SW 1271 (cell line): ENCODE data around the gene DERA.
"Not testable (repeated sequence)": the region's sequence is repeated elsewhere in the genome, so short reads cannot be mapped to it uniquely, and the experiment has no call there.

Experiments used
- DNase-seq, 2 experiments: peaks; one replicate each; lab custom pipeline; 2025; lab: John Stamatoyannopoulos, UW

Gene DERA

DNA sequence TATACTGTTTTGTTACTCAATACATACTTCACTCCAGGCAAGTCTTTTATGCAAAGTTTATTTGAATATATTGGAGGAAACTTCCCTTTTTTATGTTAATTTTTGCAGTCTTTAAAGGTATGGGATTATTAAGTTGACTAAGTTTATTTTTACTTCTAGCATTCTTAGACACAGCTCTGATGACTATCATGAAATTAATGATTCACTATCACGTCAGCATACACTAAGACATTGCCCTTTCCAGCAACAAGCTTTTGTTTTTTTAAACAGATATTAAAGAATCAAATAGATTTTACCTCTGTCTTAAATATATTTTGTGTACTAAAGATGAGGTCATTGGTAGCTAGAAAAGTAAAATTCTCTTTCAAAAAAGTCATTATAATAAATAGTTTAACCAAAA, 52.1 kb downstream of the DERA start:
- no peak for DNase-seq

DNA sequence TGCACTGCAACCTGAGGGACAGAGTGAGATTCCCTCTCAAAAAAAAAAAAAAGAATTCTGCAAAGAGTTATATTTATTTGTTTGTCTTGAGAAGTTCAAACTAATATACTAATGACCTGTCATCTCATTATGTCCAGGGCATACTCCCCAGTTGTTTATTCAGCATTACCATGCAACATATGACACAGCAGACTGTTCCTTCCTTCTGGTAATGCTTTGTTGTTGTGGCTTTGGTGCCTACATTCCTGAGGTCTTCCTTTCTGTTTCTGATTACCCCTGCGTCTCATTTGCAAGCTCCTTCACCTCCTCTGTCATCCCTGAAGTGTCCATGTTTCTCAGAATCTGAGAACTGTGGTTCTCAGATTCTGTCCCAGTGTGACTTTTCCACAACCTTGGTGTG, 55.3 kb downstream of the DERA start:
- DNase-seq, result no peak

DNA sequence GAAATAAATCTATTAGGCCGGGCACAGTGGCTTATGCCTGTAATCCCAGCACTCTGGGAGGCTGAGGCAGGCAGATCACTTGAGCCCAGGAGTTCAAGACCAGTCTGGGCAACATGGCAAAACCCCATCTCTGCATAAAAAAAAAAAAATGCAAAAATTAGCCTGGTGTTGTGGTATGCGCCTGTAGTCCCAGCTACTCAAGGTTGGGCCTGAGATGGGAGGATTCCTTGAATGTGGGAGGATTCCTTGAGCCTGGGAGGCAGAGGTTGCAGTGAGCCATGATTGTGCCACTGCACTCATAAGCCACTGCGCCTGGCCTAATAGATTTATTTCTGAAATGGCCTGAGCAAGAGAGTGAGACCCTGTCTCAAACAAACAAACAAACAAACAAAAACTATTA, 55.9 kb downstream of the DERA start:
- not testable (repeated sequence) for DNase-seq

DNA sequence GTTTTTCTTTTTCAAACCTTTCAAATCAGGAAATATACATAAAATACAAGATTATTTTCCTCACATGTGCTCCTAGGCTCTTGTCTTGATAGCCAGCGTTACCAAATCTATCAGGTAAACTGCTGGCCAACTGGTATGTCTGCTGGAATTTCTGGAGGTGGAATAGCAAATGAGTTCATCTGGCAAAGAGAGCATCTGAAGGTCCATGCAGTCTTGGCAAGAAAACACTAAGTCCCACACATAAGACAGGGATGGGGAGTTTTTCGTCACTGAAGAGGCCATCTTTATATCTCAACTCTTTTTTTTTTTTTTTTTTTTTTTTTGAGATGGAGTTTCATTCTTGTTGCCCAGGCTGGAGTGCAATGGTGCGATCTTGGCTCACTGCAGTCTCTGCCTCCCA, 60.1 kb downstream of the DERA start:
- DNase-seq, result no peak

DNA sequence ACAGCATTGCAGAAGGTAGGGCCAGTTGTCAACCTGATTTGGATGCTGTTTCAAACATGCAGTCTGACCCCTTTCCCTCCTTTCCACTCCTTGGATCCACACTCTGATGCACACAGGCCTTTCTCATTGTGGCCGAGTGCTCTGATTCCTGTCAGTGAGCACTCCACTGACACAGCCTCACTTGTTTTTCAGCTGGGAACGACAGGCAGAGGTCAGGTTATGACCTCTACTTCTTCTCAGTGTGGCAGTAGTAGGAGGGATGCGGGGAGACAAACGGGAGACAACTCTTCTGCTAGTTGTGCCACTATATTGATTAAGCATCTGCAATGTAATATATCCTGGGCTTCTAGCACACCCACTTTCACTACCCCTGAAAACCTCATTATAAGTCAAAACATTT, 61.8 kb downstream of the DERA start:
- DNase-seq, result no peak

DNA sequence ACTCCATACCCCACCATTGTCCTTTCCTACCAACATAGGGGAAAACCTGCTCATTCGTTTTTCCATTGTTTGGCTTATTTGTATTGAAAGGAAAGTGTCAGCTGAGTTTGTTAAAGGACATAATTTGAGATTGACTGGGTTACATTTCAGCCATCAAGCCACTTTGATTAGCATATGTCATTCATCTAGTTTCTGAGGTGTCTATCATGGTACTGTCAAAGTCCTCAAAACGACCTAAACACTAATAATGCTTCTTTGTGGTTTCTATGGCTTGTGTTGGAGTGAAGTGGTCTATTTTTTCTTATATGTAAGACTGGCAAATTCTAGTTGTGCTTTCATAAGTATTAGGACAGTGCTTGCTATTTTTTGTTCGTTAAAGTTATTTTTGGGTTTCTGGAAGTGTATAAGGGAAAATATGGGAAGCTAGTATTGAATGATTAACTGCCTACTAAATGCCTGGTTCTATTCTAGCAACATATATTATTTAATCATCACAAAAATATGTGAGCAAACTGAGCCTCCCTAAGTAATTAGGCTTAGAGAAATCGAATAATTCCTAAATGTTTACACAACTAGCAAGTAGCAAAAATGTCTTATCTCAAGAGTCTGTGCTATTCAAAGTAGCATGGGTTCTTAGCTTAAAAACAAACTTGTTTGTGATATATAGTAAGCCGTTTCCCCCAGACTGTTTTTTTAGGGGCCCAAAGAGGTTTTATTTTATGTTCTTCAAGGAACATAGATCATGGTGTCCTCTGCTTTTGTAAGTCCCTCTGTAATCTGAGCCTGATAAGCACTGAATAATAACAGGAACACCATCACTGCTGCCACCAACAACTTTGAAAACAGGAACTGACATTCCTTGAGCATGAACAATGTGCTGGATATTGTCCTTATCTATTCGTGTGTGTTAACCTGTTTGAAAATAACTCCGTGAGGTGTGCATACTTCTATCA, 67.1 kb downstream of the DERA start:
- peak; percentile 47 to 88 for DNase-seq

DNA sequence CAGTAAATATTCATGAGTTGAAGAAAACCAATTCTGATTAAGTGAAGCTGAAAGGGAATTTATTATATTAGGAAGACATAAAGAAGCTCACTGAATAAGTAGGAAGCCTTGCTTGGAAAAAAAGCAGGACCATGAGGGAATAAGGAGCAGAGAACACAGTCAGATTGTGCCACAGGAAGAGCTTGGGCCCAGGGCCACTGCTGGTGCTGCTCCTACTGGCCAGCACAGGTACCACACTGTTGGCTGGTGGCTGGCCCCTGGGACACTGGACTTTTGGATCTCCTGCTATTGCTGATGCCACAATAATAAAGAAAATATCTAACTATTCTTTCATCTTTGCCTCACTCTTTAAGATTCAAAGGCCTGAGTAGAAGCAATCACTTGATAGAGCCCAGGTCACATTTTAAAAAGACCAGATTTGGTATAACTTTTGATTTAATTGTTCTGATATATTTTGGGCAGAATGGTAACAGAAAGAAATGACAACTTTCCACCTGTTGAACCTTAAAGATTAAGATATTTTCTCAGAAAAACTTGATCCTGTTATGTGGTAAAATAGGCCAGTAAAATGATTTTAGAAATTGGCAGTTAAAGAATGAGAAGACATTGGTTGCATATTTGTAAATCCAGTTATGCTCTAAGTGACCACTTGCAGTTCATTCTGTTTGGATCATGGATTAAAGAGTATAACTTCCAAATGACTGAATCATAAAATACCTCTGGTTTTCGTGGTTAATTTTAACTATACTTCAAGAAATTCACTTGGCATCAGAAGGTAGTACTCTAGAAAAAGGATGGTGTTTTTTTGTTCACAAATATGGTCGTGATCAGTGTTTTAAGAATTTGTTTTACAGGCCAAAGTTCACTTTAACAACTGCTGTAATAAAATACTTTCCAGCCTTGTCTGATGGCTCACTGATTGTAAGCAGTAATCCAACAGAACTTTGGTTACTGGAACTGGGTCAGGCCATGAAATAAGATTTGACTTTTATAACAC, 68.3 kb downstream of the DERA start:
- DNase-seq, result peak in 1 of 2 experiments; percentile 77

DNA sequence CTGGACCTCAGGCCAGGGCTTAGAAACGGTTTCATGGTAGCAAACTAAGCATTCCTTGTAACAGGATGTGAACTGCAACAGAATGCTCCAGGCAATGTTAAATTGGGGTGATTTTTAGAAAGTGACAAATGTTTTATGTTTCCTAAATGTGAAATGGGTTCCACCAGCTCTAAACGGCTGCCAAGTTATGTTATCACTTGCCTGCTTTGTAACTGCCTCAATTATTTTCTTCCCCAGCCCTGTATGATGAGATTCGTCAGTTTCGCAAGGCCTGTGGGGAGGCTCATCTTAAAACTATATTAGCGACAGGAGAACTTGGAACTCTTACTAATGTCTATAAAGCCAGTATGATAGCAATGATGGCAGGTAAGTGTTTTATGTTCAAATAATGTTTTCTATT, 70.9 kb downstream of the DERA start:
- no peak for DNase-seq

DNA sequence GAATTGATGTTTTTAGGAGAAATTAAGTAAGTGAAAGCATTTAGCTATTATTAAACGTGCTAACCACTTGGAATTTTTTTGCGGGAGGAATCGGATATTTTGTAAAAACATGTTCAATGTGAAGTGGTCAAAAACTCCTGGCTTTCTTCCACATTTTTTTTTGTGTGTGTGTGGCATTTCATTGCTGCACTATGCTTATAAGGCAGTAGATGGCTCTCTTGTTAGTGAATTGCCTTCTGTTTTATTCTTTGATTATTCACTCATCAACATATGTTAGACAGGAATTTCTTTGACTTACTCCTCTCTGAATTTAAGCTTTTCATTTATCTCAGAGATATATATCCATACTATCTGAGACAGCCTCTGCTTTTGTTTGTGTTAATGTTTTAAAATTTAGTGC, 71.3 kb downstream of the DERA start:
- peak; percentile 15 to 62 for DNase-seq

DNA sequence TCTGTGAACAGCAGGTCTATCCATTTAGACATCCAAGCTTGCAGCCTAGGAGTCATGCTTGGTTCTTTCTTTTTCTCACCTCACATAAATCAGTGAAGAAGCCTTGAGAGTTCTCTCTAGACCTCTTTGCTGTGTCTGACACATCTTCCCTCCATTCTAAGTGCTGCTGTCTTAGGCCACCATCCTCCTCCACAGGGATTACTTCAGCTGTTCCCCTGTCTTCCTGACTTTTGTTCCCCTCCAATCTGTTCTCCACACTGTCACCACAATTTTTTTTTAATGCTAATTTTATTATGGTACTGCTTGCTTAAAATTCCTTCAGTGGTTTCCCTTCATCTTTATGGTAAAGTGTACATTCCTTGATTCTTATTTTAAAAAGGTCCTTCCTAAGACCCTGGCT, 71.8 kb downstream of the DERA start:
- DNase-seq, result no peak

DNA sequence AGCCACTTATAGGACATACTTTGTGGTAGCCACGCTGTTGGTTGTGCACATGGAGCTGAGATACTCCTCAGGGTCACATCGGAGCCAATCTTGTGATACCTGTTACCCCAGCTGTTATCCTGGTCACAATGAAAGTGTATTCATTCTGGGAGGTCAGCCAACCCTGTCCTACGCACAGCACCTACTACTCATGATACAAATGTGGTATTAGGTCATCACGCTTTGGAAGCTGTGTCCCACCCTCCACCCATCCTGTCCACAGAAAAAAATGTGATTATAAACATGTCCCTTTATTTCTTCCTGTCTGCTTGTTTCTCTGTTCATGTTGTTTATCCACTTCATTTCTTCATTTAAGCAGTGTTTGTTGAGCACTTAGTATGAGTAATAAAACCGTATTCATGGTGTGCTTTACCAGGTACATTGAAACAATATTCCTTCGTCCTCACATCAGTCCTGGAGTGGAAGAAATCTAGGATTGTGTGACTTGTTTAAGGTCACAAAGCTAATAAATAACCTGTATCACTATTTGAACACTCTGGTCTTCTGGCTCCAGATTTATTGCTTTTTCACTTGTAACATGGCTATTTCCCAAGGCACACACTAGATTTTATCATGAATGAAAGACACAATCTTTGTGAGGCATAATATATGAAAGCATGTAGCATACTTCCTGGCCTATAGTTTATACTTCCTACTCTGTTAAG, 73.1 kb downstream of the DERA start:
- DNase-seq, result no peak

DNA sequence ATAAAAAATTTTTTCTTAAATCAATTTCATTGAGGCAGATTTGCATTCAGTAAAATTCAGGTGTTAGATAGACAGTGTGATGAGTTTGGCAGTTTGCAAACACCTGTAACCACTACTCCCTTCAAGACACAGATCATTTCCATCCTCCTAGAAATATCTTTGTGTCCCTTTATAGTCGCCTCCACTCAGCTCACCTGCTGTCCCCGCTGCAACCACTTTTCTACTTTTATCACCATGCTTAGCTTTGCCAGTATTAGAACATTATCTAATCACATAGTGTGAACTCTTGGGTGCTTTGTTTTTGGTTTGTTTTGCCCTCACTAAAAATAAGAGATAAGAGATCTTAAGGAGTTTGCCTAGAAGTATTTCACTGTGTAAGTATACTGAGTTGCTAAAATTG, 73.8 kb downstream of the DERA start:
- DNase-seq, result no peak

DNA sequence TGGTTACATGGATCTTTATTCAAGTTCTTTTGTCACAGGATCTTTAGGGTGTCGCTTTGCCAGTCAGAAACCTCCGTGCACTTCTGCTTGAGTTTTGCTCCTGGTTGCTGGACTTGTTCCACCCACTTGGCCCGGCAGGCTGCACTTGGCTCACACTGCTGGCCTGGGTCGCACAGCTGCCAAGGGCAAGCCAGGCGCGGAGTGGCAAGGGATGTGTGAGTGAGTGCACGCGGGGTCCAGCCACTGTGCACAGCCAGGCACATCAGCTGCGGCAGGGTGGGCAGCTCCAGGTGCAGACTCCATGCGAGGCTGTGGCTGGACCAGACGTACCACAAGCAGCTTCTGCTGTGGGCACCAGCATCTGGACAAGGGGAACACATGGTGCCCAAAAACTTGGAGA, 76.6 kb downstream of the DERA start:
- no peak for DNase-seq

DNA sequence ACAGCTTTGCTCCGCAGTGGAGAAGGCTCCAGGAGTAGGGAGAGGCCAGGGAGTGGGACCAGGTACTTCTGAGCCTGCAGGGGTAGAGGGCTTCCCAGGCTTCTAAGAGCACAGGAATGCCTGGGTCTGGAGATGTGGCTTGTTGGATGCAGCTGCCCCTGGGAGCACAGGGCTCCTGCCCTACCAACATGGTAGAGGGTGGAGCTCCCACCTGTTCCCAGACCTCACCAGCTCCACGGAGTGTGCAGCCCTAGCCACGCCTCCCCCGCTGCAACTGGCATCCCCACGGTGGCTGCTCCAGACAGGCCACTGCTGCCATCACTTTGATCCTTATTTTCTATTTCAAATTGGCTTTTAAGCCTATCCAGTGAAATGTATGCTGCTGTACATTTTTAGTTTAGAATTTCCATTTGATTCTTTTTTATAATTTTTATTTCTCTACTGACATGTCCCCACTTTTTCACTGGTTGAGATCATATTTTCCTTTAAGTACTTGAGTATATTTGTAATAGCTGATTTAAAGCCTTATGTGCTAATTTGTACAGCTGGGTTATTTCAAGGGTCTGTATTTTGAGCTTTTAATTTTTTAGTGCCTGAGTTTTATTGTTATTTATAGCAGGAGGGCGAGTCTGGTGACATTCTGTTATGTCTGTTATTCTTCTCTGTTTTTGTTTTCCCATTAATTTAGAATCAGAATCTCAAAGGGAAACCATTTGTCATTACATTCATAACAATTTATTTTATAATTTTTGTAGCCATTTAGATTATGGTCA, 78.0 kb downstream of the DERA start:
- no peak for DNase-seq

DNA sequence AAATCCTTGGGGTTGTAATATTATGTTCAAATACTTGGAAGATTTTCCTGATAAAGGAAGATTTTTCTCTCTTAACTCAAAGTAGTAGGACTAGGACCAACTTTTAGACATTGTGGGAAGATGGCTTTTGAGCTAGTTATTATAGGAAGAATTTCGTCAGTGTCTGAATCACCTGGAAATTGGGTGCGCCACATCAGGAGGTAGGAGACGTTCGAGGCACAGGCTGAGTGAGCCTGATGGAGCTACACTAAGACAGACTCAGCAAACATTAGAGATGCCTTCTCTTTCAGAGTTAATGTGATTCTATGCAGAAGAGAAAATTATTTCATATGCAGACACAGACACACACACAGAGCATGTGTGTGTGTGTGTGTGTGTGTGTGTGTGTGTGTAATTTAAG, 84.7 kb downstream of the DERA start:
- DNase-seq, result no peak

DNA sequence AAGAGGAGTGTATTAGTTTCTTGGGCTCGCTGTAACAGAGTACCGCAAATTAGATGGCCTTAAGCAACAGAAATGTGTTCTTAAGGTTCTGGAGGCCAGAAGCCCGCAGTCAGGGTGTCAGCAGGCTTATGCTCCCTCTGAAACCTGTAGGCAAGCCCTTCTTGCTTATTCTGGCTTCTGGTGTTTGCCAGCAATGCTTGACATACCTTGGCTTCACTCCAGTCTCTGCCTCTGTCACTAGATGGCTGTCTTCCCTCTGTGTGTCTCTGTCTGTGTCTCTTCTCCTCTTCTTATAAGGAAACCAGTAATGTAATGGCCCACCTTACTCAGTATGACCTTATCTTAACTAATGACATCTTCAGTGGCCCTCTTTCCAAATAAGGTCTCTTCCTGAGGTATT, 85.1 kb downstream of the DERA start:
- peak in 1 of 2 experiments; percentile 59 for DNase-seq

DNA sequence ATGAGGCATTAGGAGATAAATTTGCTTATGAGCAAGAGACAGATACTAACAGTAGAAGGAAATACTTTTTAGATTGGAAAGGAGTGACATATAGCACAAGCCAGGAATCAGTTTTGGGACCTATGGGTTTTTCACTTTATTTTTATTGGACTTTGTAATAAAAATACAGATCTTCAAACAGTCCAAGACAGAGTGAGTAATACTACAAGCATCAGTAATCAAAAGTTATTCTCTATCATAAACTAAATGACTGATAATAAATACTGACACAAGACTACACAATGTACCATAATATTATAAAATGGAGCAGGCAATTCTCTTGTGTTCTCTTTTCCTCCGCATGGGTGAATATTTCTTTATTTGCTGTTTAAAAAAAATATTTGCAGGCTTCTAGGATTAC, 85.8 kb downstream of the DERA start:
- no peak for DNase-seq

DNA sequence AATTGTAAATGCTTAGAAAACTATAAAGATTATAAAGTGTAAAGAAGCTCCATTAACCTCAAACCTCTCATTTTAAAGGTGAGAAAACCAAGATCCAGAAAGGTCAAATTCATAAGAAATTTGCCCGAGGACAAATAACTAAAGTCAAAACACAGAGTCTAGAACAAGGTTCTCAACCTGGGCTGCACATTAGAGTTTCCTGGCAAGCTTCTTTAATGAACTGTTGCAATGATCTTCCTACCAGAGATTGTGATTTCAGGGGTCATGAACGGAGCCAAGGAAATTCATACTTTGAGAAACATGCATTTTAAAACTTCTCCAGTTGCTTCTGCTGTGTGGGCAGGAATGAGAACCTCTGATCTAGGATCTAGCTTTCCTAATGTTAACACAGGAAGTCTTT, 86.8 kb downstream of the DERA start:
- DNase-seq, result no peak

DNA sequence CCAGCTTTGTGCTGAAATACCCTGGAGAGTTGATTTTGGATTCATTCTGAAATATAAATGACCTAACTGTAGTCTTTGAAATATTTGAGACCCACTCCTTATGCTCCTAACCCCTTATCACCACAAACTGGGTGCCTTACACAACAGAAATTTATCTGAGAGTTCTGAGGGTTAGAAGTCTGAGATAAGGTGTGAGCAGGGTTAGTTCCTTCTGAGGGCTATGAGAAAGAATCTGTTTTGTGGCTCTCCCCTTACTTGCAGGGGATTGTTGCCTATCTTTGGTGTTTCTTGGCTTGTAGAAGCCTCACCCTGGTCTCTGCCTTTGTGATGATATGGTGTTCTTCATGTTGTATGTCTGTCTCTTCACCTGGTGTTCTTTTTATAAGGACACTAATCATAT, 91.7 kb downstream of the DERA start:
- DNase-seq, result no peak

DNA sequence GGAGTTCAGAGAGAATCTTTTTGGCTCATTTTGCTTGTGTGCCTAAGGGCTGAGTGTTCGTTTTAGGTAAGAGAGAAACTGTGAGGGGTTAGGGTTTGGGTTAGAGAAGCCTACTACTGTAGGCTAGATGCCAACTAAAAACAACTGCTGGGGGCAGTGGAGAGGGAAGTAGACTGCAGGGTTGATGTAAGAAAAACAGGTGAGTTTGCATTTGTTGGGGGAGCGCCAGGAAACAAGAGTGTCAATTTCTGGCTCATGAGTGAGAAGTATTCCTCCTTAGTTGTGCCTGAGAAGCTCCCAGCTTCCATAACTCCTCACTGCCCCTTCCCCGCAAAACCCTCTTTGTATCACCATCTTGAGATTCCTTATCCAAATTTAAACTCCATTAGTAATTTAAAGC, 92.3 kb downstream of the DERA start:
- DNase-seq, result no peak

DNA sequence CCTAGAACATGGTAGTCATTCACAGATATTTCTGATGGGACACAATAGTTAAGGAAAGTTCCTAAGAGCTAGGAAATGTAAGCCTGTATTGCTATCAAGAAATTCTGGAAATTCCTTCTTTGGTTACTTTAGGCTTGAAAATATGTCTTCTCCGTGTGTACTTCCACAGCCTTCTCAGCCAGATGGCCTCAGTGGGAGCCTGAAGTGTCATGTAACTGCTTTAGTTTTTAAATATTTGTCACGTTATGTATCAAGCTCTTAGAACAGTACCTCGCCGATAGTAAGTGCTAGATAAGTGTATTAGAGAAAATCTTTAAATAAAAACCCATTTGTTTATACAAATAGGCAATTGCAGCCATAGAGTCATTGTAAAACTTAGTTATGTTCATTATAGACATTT, 95.6 kb downstream of the DERA start:
- no peak for DNase-seq
